CD4-positive, alpha-beta T cell treated with Interleukin-6 for 4 hours (primary cell): Measurements from ENCODE around the gene CMKLR1.

Experiments used
- DNase-seq: peaks from one replicate; pipeline ENCODE4 v3.0.0-alpha.2; 2020; ENCODE audit warnings: mixed read lengths

Gene CMKLR1

GRCh38 chr12:108335349-108336119, 3.6 kb downstream of the CMKLR1 start:
- DNase-seq = no peak

GRCh38 chr12:108333898-108334699, 5.0 kb downstream of the CMKLR1 start:
- DNase-seq = no peak

- DNase-seq = no peak
Measured at GRCh38 chr12:108332791-108333382, 6.2 kb downstream of the CMKLR1 start.

GRCh38 chr12:108328420-108328819, 10.7 kb downstream of the CMKLR1 start:
- no peak for DNase-seq

GRCh38 chr12:108327621-108328344, 11.3 kb downstream of the CMKLR1 start:
- no peak for DNase-seq

GRCh38 chr12:108326254-108326750, 12.8 kb downstream of the CMKLR1 start:
- DNase-seq = no peak

GRCh38 chr12:108325549-108325948, 13.6 kb downstream of the CMKLR1 start:
- DNase-seq = no peak

GRCh38 chr12:108325018-108325358, 14.1 kb downstream of the CMKLR1 start:
- no peak for DNase-seq

GRCh38 chr12:108324351-108325017, 14.6 kb downstream of the CMKLR1 start:
- DNase-seq = no peak

- no peak for DNase-seq
Measured at GRCh38 chr12:108323581-108323980, 15.5 kb downstream of the CMKLR1 start.

- DNase-seq = no peak
Measured at GRCh38 chr12:108322998-108323397, 16.1 kb downstream of the CMKLR1 start.

- no peak for DNase-seq
Measured at GRCh38 chr12:108321688-108322087, 17.4 kb downstream of the CMKLR1 start.

GRCh38 chr12:108320507-108321293, 18.4 kb downstream of the CMKLR1 start:
- no peak for DNase-seq

GRCh38 chr12:108319277-108320234, 19.6 kb downstream of the CMKLR1 start:
- DNase-seq = no peak

- DNase-seq = no peak
Measured at GRCh38 chr12:108318472-108319275, 20.4 kb downstream of the CMKLR1 start.

GRCh38 chr12:108317308-108318234, 21.5 kb downstream of the CMKLR1 start:
- no peak for DNase-seq

GRCh38 chr12:108316176-108317086, 22.7 kb downstream of the CMKLR1 start:
- DNase-seq = no peak
